Right atrium auricular region (tissue), 2 donors: ENCODE data around the gene CAD. TPM values are rescaled to one million over a fixed set of nuclear protein-coding genes. Genes with fewer than 3 reads are reported as not detected.

ENCODE experiments used
- DNase-seq: peaks from one replicate; pipeline ENCODE4 v3.0.0-alpha.2; 2019; ENCODE audit warnings: low spot score
- H3K27ac ChIP-seq, 2 donors: fragments of 200-600 bp; sonication (generic); 1 replicate in 1 of 2; 2 replicates in 1 of 2; pipeline ENCODE4 v1.5.1; 2016 to 2019
- H3K27me3 ChIP-seq, 2 donors: fragments of 200-600 bp; sonication (generic); one replicate each; pipeline versions ENCODE4 v1.5.1 to v1.6.0; 2017 to 2019
- H3K36me3 ChIP-seq: fragments of 200-600 bp; sonication (generic); one replicate; pipeline ENCODE4 v1.5.1; 2016
- H3K4me1 ChIP-seq, 2 donors: fragments of 200-600 bp; sonication (generic); one replicate each; pipeline versions ENCODE4 v1.5.1 to v1.6.0; 2017 to 2019
- H3K4me3 ChIP-seq, 2 donors: fragments of 200-600 bp; sonication (generic); 1 replicate in 1 of 2; 2 replicates in 1 of 2; pipeline ENCODE4 v1.5.1; 2017 to 2019; ENCODE audit warnings: mild to moderate bottlenecking in 1 of 2, moderate library complexity in 1 of 2
- H3K9me3 ChIP-seq, 2 donors: fragments of 200-600 bp; sonication (generic); one replicate each; pipeline ENCODE4 v1.5.1; 2019
- CTCF ChIP-seq, 2 donors: fragments of 200-600 bp; sonication (generic); IDR thresholded peaks; one replicate each; pipeline ENCODE4 v1.5.1; 2019; ENCODE audit warnings: antibody characterized with exemption in 2 of 2
- total RNA-seq, 2 donors: library from RNA; depleted of rRNA; stranded (reverse); fragments of >200 nt; gene quantifications; one replicate each; pipeline ENCODE4 v1.1.0, GENCODE V29; 2016

The CAD gene
- total RNA-seq, 2 donors from 2014 or later = 4.8 to 13.2 TPM

- TF ChIP-seq CTCF (IDR thresholded peaks at IDR 0.05) = no peak
- H3K36me3 ChIP-seq = peaks cover 5% of the 10 kb centered on the region
These were observed 5.1 kb upstream of the CAD start, which contains the start of the genes ATRAID and SLC5A6 for GRCh38 chr2:27211943-27212625. Gene ATRAID, plus strand, starts transcription at chr2:27212041. Its CDS starts 328 bp downstream, at chr2:27212369. Gene SLC5A6, minus strand, starts transcription at chr2:27212268. Its CDS starts 4,618 bp downstream, at chr2:27207650.

DNA sequence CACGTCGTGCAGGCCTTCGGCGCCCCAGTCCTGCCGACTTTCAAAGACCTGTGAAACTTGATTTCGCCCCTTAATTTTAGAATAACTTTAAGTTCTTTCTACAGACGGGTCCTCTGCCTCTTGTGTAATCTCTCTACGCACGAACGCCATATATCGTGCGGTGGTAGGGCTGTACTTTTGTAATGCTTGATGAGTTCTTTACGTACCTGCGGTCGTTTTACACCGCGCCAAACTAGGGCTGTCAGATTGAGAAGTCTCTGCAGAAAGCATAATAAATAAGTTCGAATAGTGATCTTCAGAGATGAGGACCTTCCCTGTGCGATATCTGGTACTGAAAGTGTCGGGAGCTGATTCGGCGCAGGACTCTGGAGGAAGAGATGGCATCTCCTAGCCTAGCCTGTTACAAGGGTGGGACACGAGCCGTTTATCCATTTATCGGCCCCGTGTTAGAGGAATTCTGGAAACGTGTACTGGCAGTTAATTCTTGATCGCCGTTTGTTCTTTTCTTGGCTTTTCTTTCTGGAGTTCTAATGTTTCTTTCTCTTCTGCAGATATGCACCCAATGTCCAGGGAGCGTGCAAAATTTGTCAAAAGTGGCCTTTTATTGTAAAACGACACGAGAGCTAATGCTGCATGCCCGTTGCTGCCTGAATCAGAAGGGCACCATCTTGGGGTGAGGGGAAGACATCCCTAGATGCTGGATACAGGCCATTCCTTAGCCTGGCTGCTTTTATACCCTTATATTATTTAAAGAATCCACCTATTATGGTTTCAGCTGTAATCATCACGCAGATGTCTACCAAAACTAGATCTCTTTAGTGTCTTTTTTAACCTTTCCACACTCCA is 4.3 kb upstream of the CAD start:
- Histone ChIP-seq H3K36me3 (no peaks in the 10 kb centered on the region), H3K27ac (peak overlapping the region; percentile 91 to 95), H3K4me3 (peak overlapping the region; percentile 79 to 83), H3K9me3 (no peaks in the 10 kb centered on the region), H3K4me1 (peaks cover 0 to 27% of the 10 kb centered on the region in 2 donors), H3K27me3 (no peaks in the 10 kb centered on the region)
- TF ChIP-seq CTCF (IDR thresholded peaks at IDR 0.05) = no peak
- no peak for DNase-seq

More at GRCh38 chr2:27211943-27212625, 5.1 kb upstream of the CAD start, which contains the start of the genes ATRAID and SLC5A6:
- Histone ChIP-seq H3K4me1 (peaks cover 0 to 23% of the 10 kb centered on the region in 2 donors), H3K9me3 (no peaks in the 10 kb centered on the region), H3K4me3 (peak within 1 kb of the TSS; percentile 79 to 83), H3K27me3 (no peaks in the 10 kb centered on the region), H3K27ac (peak within 1 kb of the TSS; percentile 91 to 95)
- DNase-seq = peak; percentile 87

- H3K36me3 ChIP-seq = no peaks in the 10 kb centered on the region
These were observed 2.2 kb upstream of the CAD start for GRCh38 chr2:27214941-27215340.

GRCh38 chr2:27216416-27217137 is 592 bp upstream of the CAD start:
- Histone ChIP-seq H3K36me3 (no peaks in the 10 kb centered on the region), H3K27ac (peak overlapping the region; percentile 71 to 74), H3K4me3 (peak overlapping the region; percentile 62), H3K4me1 (peaks cover 0 to 23% of the 10 kb centered on the region in 2 donors), H3K9me3 (no peaks in the 10 kb centered on the region), H3K27me3 (no peaks in the 10 kb centered on the region)
- TF ChIP-seq CTCF (IDR thresholded peaks at IDR 0.05) = no peak
- DNase-seq = no peak

More at GRCh38 chr2:27214941-27215340, 2.2 kb upstream of the CAD start:
- peaks cover 0 to 30% of the 10 kb centered on the region in 2 donors for H3K4me1 ChIP-seq
- H3K27ac ChIP-seq = no peak overlapping the region
- TF ChIP-seq CTCF (IDR thresholded peaks at IDR 0.05) = no peak
- no peaks in the 10 kb centered on the region for H3K27me3 ChIP-seq
- H3K9me3 ChIP-seq = no peaks in the 10 kb centered on the region
- DNase-seq = no peak
- H3K4me3 ChIP-seq = no peak overlapping the region

GRCh38 chr2:27218614-27219013 is 1.4 kb downstream of the CAD start:
- Histone ChIP-seq H3K9me3 (no peaks in the 10 kb centered on the region), H3K27me3 (no peaks in the 10 kb centered on the region), H3K4me3 (no peak overlapping the region), H3K4me1 (peaks cover 0 to 13% of the 10 kb centered on the region in 2 donors), H3K27ac (no peak overlapping the region), H3K36me3 (peaks cover 15% of the 10 kb centered on the region)
- TF ChIP-seq CTCF (IDR thresholded peaks at IDR 0.05) = no peak
- no peak for DNase-seq
